22Rv1 (cell line): Measurements from ENCODE around the gene KRT40.

Experiments used
- CTCF ChIP-seq: fragments of 450-650 bp; IDR thresholded peaks from 2 replicates; pipeline ENCODE4 v1.5.1; 2017; ENCODE audit warnings: mild to moderate bottlenecking
- ZFX ChIP-seq: fragments of 450-650 bp; IDR thresholded peaks from 2 replicates; pipeline ENCODE4 v1.6.1; 2017; ENCODE audit warnings: antibody characterized with exemption, borderline replicate concordance

DNA sequence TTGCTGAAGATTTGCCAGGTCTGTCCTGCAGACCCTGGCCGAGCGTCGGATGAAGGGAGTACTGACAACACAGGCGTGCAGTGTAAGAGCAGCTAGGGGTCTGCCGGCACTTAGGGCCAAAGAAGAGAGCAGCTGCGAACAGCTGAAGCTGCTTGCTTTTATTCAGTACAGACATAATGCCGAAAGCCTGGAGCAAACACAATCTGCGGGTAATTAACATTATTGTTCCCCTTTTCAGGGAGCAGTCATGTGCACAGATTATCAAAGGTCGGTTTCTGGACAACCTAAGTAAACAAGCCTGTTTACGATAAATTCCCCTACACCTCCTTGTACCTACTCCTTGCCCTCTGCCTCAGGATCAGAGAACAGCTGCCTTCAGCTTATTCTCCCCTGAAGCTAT lies 34.7 kb downstream of the KRT40 start:
- TF ChIP-seq CTCF, result no peak
- TF ChIP-seq ZFX, result no peak
